Activated CD4-positive, CD25-positive, alpha-beta regulatory T cell (primary cell): ENCODE data around the gene AJM1.
"Not testable (repeated sequence)": the region's sequence is repeated elsewhere in the genome, so short reads cannot be mapped to it uniquely, and the experiment has no call there.

Experiments
- DNase-seq, 4 experiments: peaks; one replicate each; lab custom pipeline; 2025; lab: John Stamatoyannopoulos, UW

AJM1 gene

GRCh38 chr9:136880651-136881050, 38.4 kb downstream of the AJM1 start:
- no peak for DNase-seq

GRCh38 chr9:136881691-136882108, 39.4 kb downstream of the AJM1 start:
- no peak for DNase-seq

DNA sequence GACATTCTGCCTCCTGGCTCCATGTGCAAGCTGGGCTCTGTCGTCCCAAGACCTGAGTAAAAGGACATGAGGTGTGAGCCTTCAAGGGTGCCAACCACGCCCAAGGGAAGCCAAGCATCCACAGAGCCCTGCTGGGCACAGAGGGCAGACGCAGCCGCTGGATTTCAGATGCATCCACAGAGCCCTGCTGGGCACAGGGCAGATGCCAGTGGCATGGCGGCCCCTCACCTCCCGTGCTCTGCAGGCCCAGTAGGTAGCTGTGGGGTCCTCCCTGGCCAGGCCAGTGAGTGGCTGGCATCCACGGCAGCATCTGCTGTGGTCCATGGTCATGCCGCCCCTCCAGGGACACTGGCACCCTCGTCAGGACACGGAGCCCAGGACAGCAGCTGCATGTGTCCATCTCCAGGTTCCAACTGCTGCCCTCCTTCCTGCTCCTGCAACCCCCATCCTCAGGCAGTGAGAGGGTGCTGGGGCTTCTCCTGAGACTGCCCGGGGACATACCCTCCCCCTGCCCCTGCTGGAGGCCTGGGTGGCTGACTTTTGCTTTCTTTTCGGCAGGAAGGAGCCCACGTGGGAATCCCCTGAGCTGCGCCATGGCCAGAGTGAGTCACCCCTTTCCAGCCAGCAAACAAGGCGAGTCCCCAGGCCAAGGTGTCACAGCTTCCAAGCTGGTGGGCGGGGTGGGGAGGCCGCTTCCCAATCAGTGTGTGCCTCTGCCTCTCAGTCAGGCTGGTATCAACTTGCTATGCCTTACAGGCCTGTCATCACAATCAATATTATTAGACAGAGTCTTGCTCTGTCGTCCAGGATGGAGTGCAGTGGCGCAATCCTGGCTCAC, 40.0 kb downstream of the AJM1 start:
- peak; percentile 56 to 73 (median 60) for DNase-seq

- not testable (repeated sequence) for DNase-seq
Observed at GRCh38 chr9:136882947-136883283, 40.6 kb downstream of the AJM1 start.

DNA sequence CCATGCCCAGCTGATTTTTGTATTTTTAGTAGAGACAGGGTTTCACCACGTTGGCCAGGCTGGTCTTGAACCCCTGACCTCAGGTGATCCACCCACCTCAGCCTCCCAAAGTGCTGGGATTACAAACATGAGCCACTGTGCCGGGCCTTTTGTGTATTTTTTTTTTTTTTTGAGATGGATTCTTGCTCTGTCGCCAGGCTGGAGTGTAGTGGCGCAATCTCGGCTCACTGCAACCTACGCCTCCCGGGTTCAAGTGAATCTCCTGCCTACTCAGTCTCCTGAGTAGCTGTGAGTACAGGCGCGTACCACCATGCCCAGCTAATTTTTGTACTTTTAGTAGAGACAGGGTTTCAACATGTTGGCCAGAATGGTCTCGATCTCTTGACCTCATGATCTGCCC, 41.4 kb downstream of the AJM1 start:
- DNase-seq: not testable (repeated sequence)

DNA sequence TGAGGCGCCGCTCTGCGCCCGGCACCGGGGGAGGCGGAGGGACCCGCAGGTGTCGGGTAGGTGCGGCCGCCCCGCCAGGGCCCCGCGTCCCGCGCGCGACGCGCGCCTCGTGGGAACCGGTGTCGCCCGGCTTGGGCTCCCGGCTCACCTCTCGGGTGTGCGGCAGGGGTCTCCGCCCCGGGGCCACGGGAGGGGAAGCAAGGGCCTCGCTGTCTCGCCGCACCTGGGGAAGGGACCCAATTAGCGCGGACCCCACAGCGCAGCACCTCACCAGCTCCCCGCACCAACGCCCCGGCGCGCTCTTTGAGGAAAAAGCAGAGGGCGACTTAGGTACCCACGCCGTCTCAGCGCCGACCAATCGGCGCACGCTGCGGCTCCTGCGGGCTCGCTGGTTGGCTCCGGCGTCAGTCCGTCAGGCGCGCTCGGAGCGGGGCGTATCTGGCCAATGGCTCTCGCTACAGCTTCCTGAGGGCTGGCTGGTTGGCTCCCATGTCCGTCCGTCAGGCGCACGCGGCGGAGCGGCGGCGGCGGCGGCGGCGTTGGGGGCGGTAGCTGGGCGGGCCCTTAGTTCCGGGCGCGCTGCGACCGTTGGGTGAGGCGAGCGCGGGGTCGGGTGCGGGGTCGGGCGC, 43.8 kb downstream of the AJM1 start, which contains the start of gene TRAF2:
TRAF2 (plus strand) TSS at position 567 of the 629 bp plus-strand sequence. CDS start 12,225 bp downstream, outside the sequence.
- DNase-seq: peak; percentile 89 to 96 (median 94)

DNA sequence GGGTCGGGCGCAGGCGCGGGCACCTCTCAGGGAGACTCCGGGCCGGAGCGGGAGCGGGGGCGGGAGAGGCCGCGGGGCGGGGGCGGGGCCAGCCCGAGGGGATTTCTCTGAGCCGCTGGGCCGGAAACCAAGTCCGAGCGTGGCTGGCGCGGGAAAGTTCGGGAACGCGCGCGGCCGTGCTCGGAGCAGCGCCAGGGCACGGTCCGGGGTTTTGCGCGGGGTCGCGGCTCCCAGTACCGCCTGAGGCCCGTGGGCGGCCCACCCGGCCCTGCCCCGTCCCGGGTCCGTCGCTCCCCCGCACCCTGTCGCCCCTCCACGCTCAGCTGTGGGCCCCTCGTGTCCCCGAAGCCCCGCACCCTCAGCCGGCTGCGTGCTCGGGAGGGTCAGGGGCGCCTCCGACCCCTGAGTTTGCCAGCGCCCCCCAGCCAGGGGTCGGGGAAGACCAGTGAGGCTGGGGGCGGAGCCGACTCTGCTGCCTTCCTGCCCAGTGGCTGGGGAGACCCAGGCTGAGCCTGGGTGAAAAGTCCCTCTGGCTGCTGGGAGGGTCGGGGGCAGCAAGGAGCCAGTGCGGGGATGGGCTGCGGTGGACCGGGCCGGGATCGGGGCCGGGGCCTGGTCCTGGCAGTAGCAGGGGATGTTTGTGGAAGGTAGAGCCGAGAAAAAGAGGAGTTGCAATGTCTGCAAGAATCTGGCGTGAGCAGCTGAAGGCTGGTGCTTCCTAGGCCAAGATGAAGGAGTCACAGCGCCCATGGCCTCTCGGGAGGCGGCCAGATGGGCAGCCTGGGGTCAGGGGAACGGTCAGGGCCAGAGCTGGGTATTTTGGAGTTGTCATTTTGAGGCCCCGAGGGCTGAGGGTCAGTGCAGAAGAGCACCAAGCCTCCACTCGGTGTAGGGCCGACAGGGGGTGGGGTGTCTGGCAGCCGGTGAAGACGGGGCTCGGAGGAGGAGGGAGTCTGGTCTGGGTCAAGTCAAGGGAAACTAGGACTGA, 44.6 kb downstream of the AJM1 start:
- DNase-seq: peak in 3 of 4 experiments; percentile 64 to 82 (median 65)

DNA sequence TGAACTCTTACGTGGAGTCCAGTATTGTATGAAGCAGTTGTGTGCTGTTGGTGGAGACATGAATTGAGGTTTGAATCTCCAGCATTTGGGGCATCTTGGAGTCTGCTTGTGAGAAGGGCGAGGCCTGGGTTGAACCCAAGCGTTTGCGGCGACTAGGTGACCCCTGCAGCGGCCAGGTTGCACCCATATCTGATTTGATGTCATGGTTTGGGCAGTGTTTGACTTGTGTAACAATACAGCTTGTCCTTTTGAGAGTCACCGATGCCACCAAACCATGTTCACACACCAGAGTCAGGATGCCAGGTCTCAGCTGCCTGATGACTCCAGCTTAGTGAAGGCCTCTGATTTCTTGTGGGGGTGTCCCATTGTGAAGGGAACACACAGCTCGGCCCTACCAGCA, 46.2 kb downstream of the AJM1 start:
- no peak for DNase-seq

DNA sequence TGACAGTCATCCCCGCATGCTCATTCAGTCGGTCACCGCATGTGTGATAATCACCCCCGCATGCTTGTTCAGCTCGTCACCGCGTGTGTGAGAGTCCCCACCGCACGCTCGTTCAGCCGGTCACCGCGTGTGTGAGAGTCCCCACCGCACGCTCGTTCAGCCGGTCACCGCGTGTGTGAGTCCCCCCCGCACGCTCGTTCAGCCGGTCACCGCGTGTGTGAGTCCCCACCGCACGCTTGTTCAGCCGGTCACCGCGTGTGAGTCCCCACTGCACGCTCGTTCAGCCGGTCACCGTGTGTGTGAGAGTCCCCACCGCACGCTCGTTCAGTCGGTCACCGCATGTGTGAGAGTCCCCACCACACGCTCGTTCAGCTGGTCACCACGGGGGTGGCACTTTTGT, 47.6 kb downstream of the AJM1 start:
- no peak for DNase-seq

DNA sequence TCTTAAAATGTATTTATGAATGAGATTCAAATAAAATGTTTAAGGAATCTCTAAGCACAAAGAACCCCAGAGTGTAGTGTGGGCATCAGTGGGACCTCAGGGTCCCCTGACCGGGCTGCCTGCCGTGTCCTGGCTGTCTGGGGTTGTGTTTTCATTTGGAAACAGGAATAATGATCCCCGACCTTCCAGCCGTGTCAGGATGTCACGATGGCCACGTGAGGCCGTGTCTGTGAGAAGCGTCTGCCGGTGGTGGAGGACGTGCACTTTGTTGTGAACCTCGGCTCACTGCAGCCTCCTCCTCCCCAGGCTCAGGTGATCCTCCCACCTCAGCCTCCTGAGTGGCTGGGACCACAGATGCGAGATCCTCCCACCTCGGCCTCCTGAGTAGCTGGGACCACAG, 48.4 kb downstream of the AJM1 start:
- no peak for DNase-seq
